ENCODE results near the gene TAF1C.

The TAF1C gene

GRCh38 chr16:84159800-84160199 is 27.1 kb downstream of the TAF1C start:
- DNase-seq (ENCODE audit: low read depth, low spot score), result no peak

GRCh38 chr16:84159007-84159406 is 27.9 kb downstream of the TAF1C start:
- no peak for DNase-seq (ENCODE audit: low read depth, low spot score)

- no peak for DNase-seq (ENCODE audit: low read depth, low spot score)
Observed at GRCh38 chr16:84156342-84156784, 30.5 kb downstream of the TAF1C start.

- DNase-seq (ENCODE audit: low read depth, low spot score), result no peak
Observed at GRCh38 chr16:84155771-84156170, 31.1 kb downstream of the TAF1C start.

- DNase-seq (ENCODE audit: low read depth, low spot score), result no peak
Observed at GRCh38 chr16:84155226-84155625, 31.6 kb downstream of the TAF1C start.

GRCh38 chr16:84153660-84154214 is 33.1 kb downstream of the TAF1C start:
- DNase-seq (ENCODE audit: low read depth, low spot score), result no peak

GRCh38 chr16:84150926-84151325 is 35.9 kb downstream of the TAF1C start:
- DNase-seq (ENCODE audit: low read depth, low spot score), result no peak

GRCh38 chr16:84144859-84145639 is 41.8 kb downstream of the TAF1C start, which contains the start of the genes DNAAF1 and HSDL1:
Gene DNAAF1, plus strand, starts transcription at chr16:84145308. Its CDS starts 133 bp downstream, at chr16:84145441.
Gene HSDL1, minus strand, starts transcription at chr16:84145177. Its CDS starts 13,856 bp downstream, at chr16:84131321.
- DNase-seq (ENCODE audit: low read depth, low spot score), result peak; percentile 96

- DNase-seq (ENCODE audit: low read depth, low spot score), result peak; percentile 39
Observed at GRCh38 chr16:84144209-84144858, 42.5 kb downstream of the TAF1C start.

- peak; percentile 23 for DNase-seq (ENCODE audit: low read depth, low spot score)
Observed at GRCh38 chr16:84143784-84144199, 43.1 kb downstream of the TAF1C start.

- no peak for DNase-seq (ENCODE audit: low read depth, low spot score)
Observed at GRCh38 chr16:84143081-84143480, 43.8 kb downstream of the TAF1C start.

GRCh38 chr16:84141143-84141670 is 45.6 kb downstream of the TAF1C start:
- no peak for DNase-seq (ENCODE audit: low read depth, low spot score)

- DNase-seq (ENCODE audit: low read depth, low spot score), result no peak
Observed at GRCh38 chr16:84139628-84140258, 47.1 kb downstream of the TAF1C start.

- peak; percentile 62 for DNase-seq (ENCODE audit: low read depth, low spot score)
Observed at GRCh38 chr16:84138824-84139627, 47.8 kb downstream of the TAF1C start.

GRCh38 chr16:84138500-84138823 is 48.4 kb downstream of the TAF1C start:
- DNase-seq (ENCODE audit: low read depth, low spot score), result no peak

GRCh38 chr16:84137769-84138357 is 49.0 kb downstream of the TAF1C start:
- no peak for DNase-seq (ENCODE audit: low read depth, low spot score)

- DNase-seq (ENCODE audit: low read depth, low spot score), result no peak
Observed at GRCh38 chr16:84137287-84137686, 49.6 kb downstream of the TAF1C start.

GRCh38 chr16:84136331-84137125 is 50.3 kb downstream of the TAF1C start:
- peak; percentile 64 for DNase-seq (ENCODE audit: low read depth, low spot score)

GRCh38 chr16:84132527-84133285 is 54.2 kb downstream of the TAF1C start:
- DNase-seq (ENCODE audit: low read depth, low spot score), result no peak
